Measurements from ENCODE around the gene WTAP. TPM values are rescaled to one million over a fixed set of nuclear protein-coding genes. Genes with fewer than 3 reads are reported as not detected.

WTAP gene
- total and polyA plus RNA-seq, 2 of the 4 experiments (the other 2 are of a cell fraction), result 30.2 to 92.3 TPM

GRCh38 chr6:159726255-159726917 lies 920 bp upstream of the WTAP start:
- no peaks in the 10 kb centered on the region for H3K9me3 ChIP-seq (ENCODE audit: control insufficient read depth, insufficient read depth, low read length)
- peak overlapping the region; percentile 99 for H3K27ac ChIP-seq (ENCODE audit: insufficient read depth, low read length)
- dilution Hi-C loops (cut with HindIII; ENCODE audit: low sequenced_read_pairs, unreplicated experiment), result no loop called here
- peaks cover 37% of the 10 kb centered on the region for H4K20me1 ChIP-seq (ENCODE audit: insufficient read depth, low read length)
- H3K4me2 ChIP-seq (ENCODE audit: low read depth, low read length), result peak overlapping the region; percentile 87
- peak overlapping the region; percentile 51 for H2BK120ac ChIP-seq (ENCODE audit: low read depth, low read length)
- H3K9ac ChIP-seq (ENCODE audit: low read depth, low read length), result peak overlapping the region; percentile 88
- peak overlapping the region; percentile 81 for H2AK5ac ChIP-seq (ENCODE audit: low read depth, low read length)
- H2BK5ac ChIP-seq (ENCODE audit: low read depth, low read length, poor library complexity, severe bottlenecking), result peak overlapping the region; percentile 100
- POLR2A ChIA-PET (ENCODE audit: unreplicated experiment), result interaction anchor here (0.6 to 0.8 kb wide), 2 partner anchors 10 to 29 kb away, joined by 3 to 13 read pairs; no protein-coding TSS in a partner anchor
- intact Hi-C loops (cut with micrococcal nuclease), result loop anchor here (2.0 kb wide), 1 partner anchor 26 kb away; no protein-coding TSS in a partner anchor
- H3K4ac ChIP-seq (ENCODE audit: low read depth, low read length), result peak overlapping the region; percentile 99
- ATAC-seq (ENCODE audit: low read depth) (peak; percentile 6), DNase-seq (no peak)
- WGBS, 2 experiments (ENCODE audit: extremely low coverage in 2 of 2, insufficient read length in 1 of 2), result 1% methylated on average over 19 of the region's 30 CpGs; no CpG with 5 or more reads in 1 of the 2 experiments
- CTCF ChIA-PET, result no interaction called here
- in situ Hi-C loops (cut with MboI; ENCODE audit: low sequenced_read_pairs), result no loop called here
- peak overlapping the region; percentile 100 for H2AK9ac ChIP-seq (replicated peaks; ENCODE audit: low read depth, low read length, poor library complexity)
- peak overlapping the region; percentile 97 for H3K23ac ChIP-seq (ENCODE audit: low read depth, low read length)
- no peaks in the 10 kb centered on the region for H3K27me3 ChIP-seq (ENCODE audit: control insufficient read depth, insufficient read depth, low read length)
- peak overlapping the region; percentile 98 for H2AFZ ChIP-seq (replicated peaks; ENCODE audit: low read length, poor library complexity)
- peaks cover 3% of the 10 kb centered on the region; the same call in 1 of the 2 replicates for H3K4me1 ChIP-seq (ENCODE audit: control insufficient read depth, insufficient read depth, low read length)
- TSS peak; percentile 52 for BruUV-seq (replicated peaks)
- peak overlapping the region; percentile 94 to 98 for H4K8ac ChIP-seq (ENCODE audit: low read depth in 2 of 2, low read length in 2 of 2)
- peak overlapping the region; percentile 57; the same call in 2 of the 3 replicates for H2BK15ac ChIP-seq (ENCODE audit: low read depth, low read length)
- H2BK20ac ChIP-seq (ENCODE audit: low read depth, low read length), result no peak overlapping the region
- peak overlapping the region; percentile 77 for H3K56ac ChIP-seq (ENCODE audit: extremely low read depth, insufficient read depth, low read length)
- no peaks in the 10 kb centered on the region; the same call in 1 of the 2 replicates for H3K36me3 ChIP-seq (ENCODE audit: control insufficient read depth, insufficient read depth, low read length)
- H3K14ac ChIP-seq (replicated peaks; ENCODE audit: low read depth, low read length), result peak overlapping the region; percentile 95
- TF ChIP-seq RCOR1 (IDR thresholded peaks at IDR 0.05; ENCODE audit: insufficient replicate concordance, low read length), result no peak
- TF ChIP-seq FOS (IDR thresholded peaks at IDR 0.05; ENCODE audit: low read depth, low read length), result no peak
- TF ChIP-seq CEBPB (IDR thresholded peaks at IDR 0.05; ENCODE audit: low read depth, low read length), result no peak
- no peak; the same call in 1 of the 2 replicates for TF ChIP-seq MXI1 (IDR thresholded peaks at IDR 0.05; ENCODE audit: borderline replicate concordance, low read depth, low read length)
- TF ChIP-seq MAFK (IDR thresholded peaks at IDR 0.05; ENCODE audit: low read depth, low read length), result no peak
- no peak for TF ChIP-seq ELK1 (IDR thresholded peaks at IDR 0.05; ENCODE audit: borderline replicate concordance, low read depth, low read length)
- TF ChIP-seq RFX5 (IDR thresholded peaks at IDR 0.05; ENCODE audit: low read depth, low read length), result no peak
- TF ChIP-seq SMC3 (IDR thresholded peaks at IDR 0.05; ENCODE audit: low read depth, low read length), result no peak
- no peak for TF ChIP-seq CTCF (conservative IDR thresholded peaks at IDR 0.05; ENCODE audit: low read depth, low read length)
- TF ChIP-seq CHD1 (IDR thresholded peaks at IDR 0.05; ENCODE audit: low read depth, low read length), result no peak
- TF ChIP-seq NFE2L2 (IDR thresholded peaks at IDR 0.05; ENCODE audit: low read depth, low read length), result no peak
- H3K4me3 ChIP-seq (ENCODE audit: insufficient read depth, low read depth, low read length), result peak overlapping the region; percentile 84
- peak overlapping the region; percentile 97 for H4K91ac ChIP-seq (ENCODE audit: insufficient read depth, low read depth, low read length)
- H4K5ac ChIP-seq (ENCODE audit: low read depth, low read length), result peak overlapping the region; percentile 88
- H3K79me1 ChIP-seq (ENCODE audit: low read depth in 1 of 2, low read length in 2 of 2), result peaks cover 17 to 50% of the 10 kb centered on the region in 2 experiments
- peak overlapping the region; percentile 73 for H3K18ac ChIP-seq (ENCODE audit: low read depth, low read length)
- peaks cover 3% of the 10 kb centered on the region for H3K9me1 ChIP-seq (ENCODE audit: insufficient read depth, low read length)
